B cell (primary cell): ENCODE results near the gene RGS6. TPM values are rescaled to one million over a fixed set of nuclear protein-coding genes. Genes with fewer than 3 reads are reported as not detected.
A peak's percentile ranks its signal among the peaks of the same experiment; 100 is the strongest.

Experiments
- ATAC-seq: fragments of 200-7000 bp; cut with Tn5 transposase; one replicate; pipeline ENCODE4 v1.10.0; 2021; ENCODE audit warnings: low read depth, mild to moderate bottlenecking, moderate number of reproducible peaks, moderate library complexity
- CTCF ChIA-PET: fragments of 350-600 bp; sonication (Branson Sonifier 250); formaldehyde crosslinking; loops from one replicate; lab custom pipeline; 2021; ENCODE audit warnings: antibody characterized with exemption, inconsistent platforms; lab: Charles Lee
- POLR2A ChIA-PET: fragments of 350-600 bp; sonication (Branson Sonifier 250); formaldehyde crosslinking; loops from one replicate; lab custom pipeline; 2021; ENCODE audit warnings: antibody characterized with exemption; lab: Charles Lee
- DNase-seq: peaks from one replicate; pipeline ENCODE4 v3.0.0; 2013
- H2AFZ ChIP-seq: 2 replicates; pipeline ENCODE4 v1.6.1; 2012; ENCODE audit warnings: mild to moderate bottlenecking, low read depth, low read length; ENCODE audit not compliant: insufficient read depth, poor library complexity, severe bottlenecking
- H3K27ac ChIP-seq, 2 donors: 1 replicate in 1 of 2; 2 replicates in 1 of 2; pipeline ENCODE4 v1.5.1; 2012 to 2013; ENCODE audit warnings: low read length in 2 of 2, mild to moderate bottlenecking in 2 of 2, moderate library complexity in 1 of 2
- H3K27me3 ChIP-seq, 4 experiments: fragments of 200-600 bp in 1 of 4; sonication (generic) in 1 of 4; replicated peaks in 1 of 4; 1 replicate in 2 of 4; 2 replicates in 2 of 4; pipeline versions ENCODE4 v1.6.1 to v1.7.0; 2013 to 2016; ENCODE audit warnings: low read length in 3 of 4, mild to moderate bottlenecking in 2 of 4, mixed read lengths in 1 of 4, moderate library complexity in 1 of 4; ENCODE audit not compliant: insufficient read depth in 4 of 4, control insufficient read depth in 3 of 4; ENCODE audit errors: control extremely low read depth in 1 of 4
- H3K36me3 ChIP-seq, 2 experiments: replicated peaks in 1 of 2; 1 replicate in 1 of 2; 2 replicates in 1 of 2; pipeline versions ENCODE4 v1.6.1 to v1.7.1; 2013; ENCODE audit warnings: low read length in 1 of 2; ENCODE audit not compliant: insufficient read depth in 2 of 2, control insufficient read depth in 1 of 2; ENCODE audit errors: control extremely low read depth in 1 of 2, extremely low read depth in 1 of 2
- H3K4me1 ChIP-seq, 2 donors: fragments of 200-600 bp in 1 of 2; sonication (generic) in 1 of 2; 1 replicate in 1 of 2; 2 replicates in 1 of 2; pipeline versions ENCODE4 v1.5.1 to v1.6.1; 2013 to 2017; ENCODE audit warnings: low read length in 2 of 2; ENCODE audit not compliant: control insufficient read depth in 2 of 2, insufficient read depth in 2 of 2
- H3K4me2 ChIP-seq: replicated peaks from 2 replicates; pipeline ENCODE3; 2012; ENCODE audit warnings: mild to moderate bottlenecking, low read depth, low read length; ENCODE audit not compliant: poor library complexity, severe bottlenecking
- H3K4me3 ChIP-seq, 5 experiments: fragments of 200-600 bp in 1 of 5; sonication (generic) in 1 of 5; 1 replicate in 3 of 5; 2 replicates in 2 of 5; pipeline versions ENCODE4 v1.5.1 to v1.7.0; 2011 to 2016; ENCODE audit warnings: low read length in 4 of 5, mild to moderate bottlenecking in 4 of 5, low read depth in 2 of 5, control low read depth in 1 of 5, moderate library complexity in 1 of 5; ENCODE audit not compliant: insufficient read depth in 1 of 5; ENCODE audit errors: control extremely low read depth in 1 of 5, extremely low read depth in 1 of 5
- H3K79me2 ChIP-seq: fragments of 200-600 bp; sonication (generic); one replicate; pipeline ENCODE4 v1.6.0; 2016; ENCODE audit warnings: low read length; ENCODE audit not compliant: control insufficient read depth, insufficient read depth
- H3K9ac ChIP-seq: fragments of 200-600 bp; sonication (generic); 2 replicates; pipeline ENCODE4 v1.6.1; 2017; ENCODE audit warnings: mild to moderate bottlenecking, low read length, moderate library complexity
- H3K9me3 ChIP-seq, 3 donors: one replicate each; pipeline versions ENCODE4 v1.6.1 to v1.7.1; 2013; ENCODE audit warnings: low read length in 2 of 3; ENCODE audit not compliant: control insufficient read depth in 2 of 3, insufficient read depth in 1 of 3; ENCODE audit errors: control extremely low read depth in 1 of 3
- H4K20me1 ChIP-seq: 2 replicates; pipeline ENCODE4 v1.6.0; 2012; ENCODE audit warnings: mild to moderate bottlenecking, low read length; ENCODE audit not compliant: insufficient read depth, control insufficient read depth, poor library complexity, severe bottlenecking
- H3K27ac Mint-ChIP-seq: one replicate; pipeline ENCODE4 v1.8.0; 2021; ENCODE audit warnings: mixed read lengths
- H3K27me3 Mint-ChIP-seq: one replicate; pipeline ENCODE4 v1.8.0; 2021; ENCODE audit warnings: mixed read lengths
- H3K4me1 Mint-ChIP-seq: one replicate; pipeline ENCODE4 v1.8.0; 2021; ENCODE audit warnings: mixed read lengths
- H3K4me3 Mint-ChIP-seq: one replicate; pipeline ENCODE4 v1.8.0; 2021; ENCODE audit warnings: mixed read lengths
- H3K9me3 Mint-ChIP-seq: one replicate; pipeline ENCODE4 v1.8.0; 2022; ENCODE audit warnings: mixed read lengths; ENCODE audit not compliant: insufficient read depth
- CTCF ChIP-seq: fragments of 200-600 bp; IDR thresholded peaks from one replicate; pipeline ENCODE4 v1.8.0; 2022; ENCODE audit warnings: antibody characterized with exemption, mild to moderate bottlenecking
- EZH2 ChIP-seq: IDR thresholded peaks from 2 replicates; pipeline ENCODE4 v1.6.1; 2012; ENCODE audit warnings: borderline replicate concordance, low read depth, mild to moderate bottlenecking, moderate library complexity, low read length; ENCODE audit not compliant: insufficient read depth, poor library complexity, severe bottlenecking
- WGBS: methylation state at CpG from one replicate; pipeline ENCODE4 v1.1.5; 2013; ENCODE audit warnings: missing lambda C conversion rate; ENCODE audit not compliant: insufficient coverage; 5-methylcytosine and 5-hydroxymethylcytosine counted together
- intact Hi-C: fragments of 100-400 bp; cut with micrococcal nuclease; formaldehyde crosslinking; loops from one replicate; pipeline ENCODE4 v1.10.0; 2022
- polyA plus RNA-seq: library from polyadenylated mRNA; depleted of rRNA; stranded (reverse); fragments of >200 nt; gene quantifications from 2 replicates; pipeline ENCODE4 v1.2.3, GENCODE V29; 2012
- total RNA-seq, 2 donors: library from RNA; stranded (reverse); fragments of 120-200 nt in 1 of 2; gene quantifications; 1 replicate in 1 of 2; 2 replicates in 1 of 2; pipeline versions ENCODE4 v1.2.3 to v1.2.4, GENCODE V29; 2013 to 2022

The RGS6 gene
- total and polyA plus RNA-seq, 2 donors (not counting 1 experiment from before 2014, with no cell fraction given), result 0.07 TPM; not detected in 1

GRCh38 chr14:72555609-72556000, 623.4 kb downstream of the RGS6 start:
- H3K9ac ChIP-seq, result no peak overlapping the region
- H3K4me1 ChIP-seq, result peaks cover 12 to 16% of the 10 kb centered on the region in 2 donors
- DNase-seq (no peak), ATAC-seq (no peak)
- H3K4me3 ChIP-seq, result no peak overlapping the region
- no peaks in the 10 kb centered on the region for H4K20me1 ChIP-seq
- ChIA-PET CTCF (no interaction called here), POLR2A (no interaction called here)
- H3K27ac ChIP-seq, result no peak overlapping the region
- TF ChIP-seq EZH2, result no peak
- no peak for TF ChIP-seq CTCF
- Mint-ChIP-seq H3K9me3 (no peaks in the 10 kb centered on the region), H3K27me3 (peaks cover 7% of the 10 kb centered on the region), H3K27ac (no peak overlapping the region), H3K4me1 (peaks cover 22% of the 10 kb centered on the region), H3K4me3 (no peak overlapping the region)
- H3K79me2 ChIP-seq, result no peaks in the 10 kb centered on the region
- 94% methylated on average over 4 of the region's 7 CpGs for WGBS
- no peak overlapping the region for H2AFZ ChIP-seq
- H3K9me3 ChIP-seq, result peaks cover 0 to 4% (median 0%) of the 10 kb centered on the region in 3 donors
- intact Hi-C loops, result no loop called here
- no peaks in the 10 kb centered on the region for H3K36me3 ChIP-seq
- no peak overlapping the region for H3K4me2 ChIP-seq
- H3K27me3 ChIP-seq, result no peaks in the 10 kb centered on the region

- DNase-seq, result no peak
- no peak overlapping the region for H2AFZ ChIP-seq
- CTCF ChIA-PET, result no interaction called here
These were observed 625.4 kb downstream of the RGS6 start for GRCh38 chr14:72557671-72558070.

More at GRCh38 chr14:72557671-72558070, 625.4 kb downstream of the RGS6 start:
- no peaks in the 10 kb centered on the region for H3K79me2 ChIP-seq
- WGBS, result 94% methylated on average over 5 of the region's 6 CpGs
- ATAC-seq, result no peak
- H3K27ac Mint-ChIP-seq, result peak overlapping the region; percentile 6
- intact Hi-C loops, result no loop called here
- POLR2A ChIA-PET, result no interaction called here
- H3K4me1 Mint-ChIP-seq, result peaks cover 24% of the 10 kb centered on the region
- no peak overlapping the region for H3K4me3 Mint-ChIP-seq
- H3K27ac ChIP-seq, result no peak overlapping the region
- no peaks in the 10 kb centered on the region for H3K36me3 ChIP-seq
- H3K4me1 ChIP-seq, result peaks cover 12 to 18% of the 10 kb centered on the region in 2 donors
- H3K4me3 ChIP-seq, result no peak overlapping the region
- H3K4me2 ChIP-seq, result no peak overlapping the region
- H3K27me3 ChIP-seq, result no peaks in the 10 kb centered on the region
- H3K9me3 ChIP-seq, result peaks cover 0 to 4% (median 0%) of the 10 kb centered on the region in 3 donors
- H3K9ac ChIP-seq, result no peak overlapping the region
- H3K9me3 Mint-ChIP-seq, result no peaks in the 10 kb centered on the region
- H3K27me3 Mint-ChIP-seq, result peaks cover 7% of the 10 kb centered on the region
- TF ChIP-seq CTCF, result no peak
- TF ChIP-seq EZH2, result no peak
- H4K20me1 ChIP-seq, result no peaks in the 10 kb centered on the region
